Transverse colon (tissue), 4 donors: Measurements from ENCODE around the gene TMEM119. TPM values are rescaled to one million over a fixed set of nuclear protein-coding genes. Genes with fewer than 3 reads are reported as not detected.

Experiments
- DNase-seq: peaks from one replicate; pipeline ENCODE4 v3.0.0-alpha.2; 2019
- H3K27ac ChIP-seq, 4 donors: fragments of 200-600 bp; sonication (generic); 2 replicates each; pipeline ENCODE4 v1.5.1; 2016 to 2018; ENCODE audit warnings: inconsistent platforms in 4 of 4
- H3K27me3 ChIP-seq: fragments of 200-600 bp; sonication (generic); 2 replicates; pipeline ENCODE4 v1.5.1; 2017; ENCODE audit warnings: inconsistent platforms
- H3K36me3 ChIP-seq, 4 donors: fragments of 200-600 bp; sonication (generic); 2 replicates each; pipeline ENCODE4 v1.5.1; 2017 to 2019; ENCODE audit warnings: inconsistent platforms in 4 of 4
- H3K4me1 ChIP-seq, 4 donors: fragments of 200-600 bp; sonication (generic); 2 replicates each; pipeline ENCODE4 v1.5.1; 2017 to 2020; ENCODE audit warnings: inconsistent platforms in 4 of 4
- H3K4me3 ChIP-seq, 4 donors: fragments of 200-600 bp; sonication (generic); 1 replicate in 1 of 4; 2 replicates in 3 of 4; pipeline versions ENCODE4 v1.5.1 to v1.6.1; 2017 to 2019; ENCODE audit warnings: inconsistent platforms in 4 of 4
- H3K9me3 ChIP-seq, 2 donors: fragments of 200-600 bp; sonication (generic); 2 replicates each; pipeline ENCODE4 v1.5.1; 2017 to 2019; ENCODE audit warnings: inconsistent platforms in 2 of 2
- CTCF ChIP-seq, 5 experiments: fragments of 200-600 bp in 3 of 5; fragments of 450-650 bp in 2 of 5; sonication (generic) in 3 of 5; IDR thresholded peaks; 1 replicate in 2 of 5; 2 replicates in 3 of 5; pipeline ENCODE4 v1.5.1; 2016 to 2017; ENCODE audit warnings: antibody characterized with exemption in 5 of 5, inconsistent platforms in 3 of 5, mild to moderate bottlenecking in 2 of 5, moderate library complexity in 1 of 5
- EP300 ChIP-seq: sonication (generic); formaldehyde crosslinking; IDR thresholded peaks from one replicate; pipeline ENCODE4 v1.6.1; 2017; ENCODE audit warnings: antibody characterized with exemption, low read depth
- POLR2A ChIP-seq: fragments of 450-650 bp; IDR thresholded peaks from one replicate; pipeline ENCODE4 v1.6.1; 2016; ENCODE audit warnings: antibody characterized with exemption, mild to moderate bottlenecking, moderate library complexity
- POLR2AphosphoS5 ChIP-seq, 3 donors: sonication (generic); formaldehyde crosslinking; IDR thresholded peaks; one replicate each; pipeline ENCODE4 v1.6.1; 2016; ENCODE audit warnings: antibody characterized with exemption in 3 of 3
- WGBS, 2 donors: methylation state at CpG; one replicate each; pipeline ENCODE4 v1.1.5; 2018; ENCODE audit warnings: low coverage in 1 of 2; 5-methylcytosine and 5-hydroxymethylcytosine counted together
- in situ Hi-C, 4 donors: fragments of 200-750 bp; cut with MboI; loops; one replicate each; pipeline versions ENCODE4 v1.15.0 to v1.15.1; 2017; ENCODE audit warnings: low sequenced_read_pairs in 3 of 4, low pct_ligation_motif_present in 1 of 4, low pct_unique_long_range_greater_than_20kb in 1 of 4
- intact Hi-C: fragments of 100-400 bp; cut with DNase I; formaldehyde crosslinking; loops from one replicate; pipeline ENCODE4 v1.15.1; 2023; ENCODE audit warnings: low total_unique reads
- total RNA-seq, 4 donors: library from RNA; depleted of rRNA; stranded (reverse); fragments of >200 nt; gene quantifications; one replicate each; pipeline ENCODE4 v1.1.0, GENCODE V29; 2016

Gene TMEM119
- total RNA-seq, 4 donors from 2014 or later: 3.3 to 18.3 (median 9.7) TPM

DNA sequence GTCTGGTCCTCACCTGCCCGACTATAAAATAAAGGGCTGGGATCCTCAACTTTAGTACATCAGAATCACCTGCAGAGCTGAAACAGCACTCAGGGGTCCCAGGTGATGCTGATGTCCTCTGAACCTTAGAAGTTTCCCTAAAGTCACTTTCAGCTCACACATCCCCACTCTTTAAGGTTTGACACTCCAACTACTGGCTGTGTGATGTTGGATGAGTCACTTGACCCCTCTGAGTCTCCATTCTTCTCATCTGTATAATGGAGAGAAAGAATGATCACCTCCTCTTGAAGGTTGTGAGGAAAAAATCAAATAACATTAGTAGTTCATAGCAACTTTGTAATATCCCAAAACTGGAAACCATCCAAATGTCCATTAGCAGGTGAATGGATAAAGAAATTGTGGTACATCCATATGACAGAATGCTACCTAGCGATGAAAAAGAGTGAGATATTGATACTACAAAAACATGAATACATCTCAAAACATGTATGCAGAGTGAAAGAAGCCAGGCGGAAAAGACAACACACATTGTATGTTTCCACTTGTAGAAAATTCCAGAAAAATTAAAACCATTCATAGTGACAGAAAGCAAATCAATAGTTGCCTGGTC lies 13.3 kb downstream of the TMEM119 start:
- H3K4me1 ChIP-seq: peaks cover 0 to 3% (median 0%) of the 10 kb centered on the region in 4 donors
- no peaks in the 10 kb centered on the region for H3K36me3 ChIP-seq
- H3K9me3 ChIP-seq: no peaks in the 10 kb centered on the region
- 74 to 100% methylated on average over 2 to 3 of the region's 3 CpGs for WGBS, 2 donors
- H3K27me3 ChIP-seq: no peaks in the 10 kb centered on the region
- H3K27ac ChIP-seq: no peak overlapping the region
- in situ Hi-C loops: no loop called here
- DNase-seq: no peak
- TF ChIP-seq POLR2AphosphoS5 (IDR thresholded peaks at IDR 0.05) (no peak), EP300 (no peak), POLR2A (no peak), CTCF (IDR thresholded peaks at IDR 0.05) (no peak)
- H3K4me3 ChIP-seq: no peak overlapping the region
- intact Hi-C loops: no loop called here

- no peaks in the 10 kb centered on the region for H3K9me3 ChIP-seq
- TF ChIP-seq POLR2AphosphoS5 (IDR thresholded peaks at IDR 0.05) (no peak), EP300 (no peak)
- intact Hi-C loops (no loop called here), in situ Hi-C loops (no loop called here)
- 51% methylated on average over 7 of the region's 7 CpGs; no CpG with 5 or more reads in 1 of the 2 donors for WGBS, 2 donors
- no peak for DNase-seq
- no peaks in the 10 kb centered on the region for H3K36me3 ChIP-seq
- H3K27ac ChIP-seq: no peak overlapping the region
- H3K4me1 ChIP-seq: no peaks in the 10 kb centered on the region
- no peak overlapping the region for H3K4me3 ChIP-seq
- H3K27me3 ChIP-seq: no peaks in the 10 kb centered on the region
Measured at GRCh38 chr12:108583991-108584390, 13.9 kb downstream of the TMEM119 start.

DNA sequence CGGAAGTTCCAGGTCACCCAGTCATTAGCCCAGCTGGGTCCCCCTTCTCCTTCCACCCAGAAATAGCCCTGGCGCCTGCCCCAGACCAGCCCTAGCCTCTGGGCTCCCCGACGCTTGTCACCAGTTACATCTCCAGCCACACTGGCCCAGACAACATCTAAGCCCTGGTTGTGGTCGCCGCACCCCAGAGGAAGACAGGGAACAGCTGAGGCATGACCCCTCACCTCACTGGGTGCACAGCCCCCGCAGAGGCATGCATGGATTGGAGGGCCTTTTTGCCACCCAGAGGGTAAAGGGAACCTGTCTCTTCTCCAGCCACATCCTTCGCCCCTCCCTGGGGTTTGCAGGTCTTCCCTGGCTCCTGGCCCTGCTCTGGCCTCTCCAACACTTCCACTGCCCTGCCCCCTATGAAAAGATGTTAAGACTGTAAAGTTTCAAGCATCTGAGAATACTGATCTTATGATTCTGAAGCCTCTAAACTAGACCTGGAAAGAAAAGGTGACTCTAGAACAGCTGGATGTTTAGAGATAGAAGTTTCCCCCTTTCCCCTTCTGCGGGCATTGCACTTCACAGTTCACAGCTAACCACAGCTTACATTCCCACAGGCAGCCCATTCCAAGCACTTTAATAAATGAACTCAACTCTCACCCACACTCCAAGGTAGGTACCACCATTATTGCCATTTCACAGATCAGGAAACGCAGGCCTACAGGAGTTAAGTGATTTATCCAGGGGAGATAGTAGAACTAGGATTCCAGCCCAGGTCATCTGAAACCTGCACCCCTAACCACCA lies 14.7 kb downstream of the TMEM119 start:
- 80 to 81% methylated on average over 1 to 10 of the region's 10 CpGs for WGBS, 2 donors
- no peak for TF ChIP-seq EP300
- no peak for TF ChIP-seq POLR2A
- no peak for TF ChIP-seq CTCF (IDR thresholded peaks at IDR 0.05)
- no peak for TF ChIP-seq POLR2AphosphoS5 (IDR thresholded peaks at IDR 0.05)
- DNase-seq: no peak
- Histone ChIP-seq H3K27ac (no peak overlapping the region), H3K4me3 (no peak overlapping the region), H3K4me1 (no peaks in the 10 kb centered on the region), H3K36me3 (no peaks in the 10 kb centered on the region), H3K9me3 (no peaks in the 10 kb centered on the region), H3K27me3 (no peaks in the 10 kb centered on the region)
- intact Hi-C loops: no loop called here
- in situ Hi-C loops: no loop called here

GRCh38 chr12:108582509-108582908 lies 15.4 kb downstream of the TMEM119 start:
- in situ Hi-C loops: no loop called here

More at GRCh38 chr12:108582509-108582908, 15.4 kb downstream of the TMEM119 start:
- H3K36me3 ChIP-seq: no peaks in the 10 kb centered on the region
- no peaks in the 10 kb centered on the region for H3K27me3 ChIP-seq
- TF ChIP-seq CTCF (IDR thresholded peaks at IDR 0.05) (no peak), POLR2AphosphoS5 (IDR thresholded peaks at IDR 0.05) (no peak), EP300 (no peak), POLR2A (no peak)
- H3K9me3 ChIP-seq: no peaks in the 10 kb centered on the region
- intact Hi-C loops: no loop called here
- DNase-seq: no peak
- no peaks in the 10 kb centered on the region for H3K4me1 ChIP-seq
- H3K27ac ChIP-seq: no peak overlapping the region
- WGBS, 2 donors: 87% methylated on average over 8 of the region's 9 CpGs; no CpG with 5 or more reads in 1 of the 2 donors
- H3K4me3 ChIP-seq: no peak overlapping the region
